Gastroesophageal sphincter (tissue), 4 donors: Measurements from ENCODE around the gene SHCBP1L. TPM values are rescaled to one million over a fixed set of nuclear protein-coding genes. Genes with fewer than 3 reads are reported as not detected.

Experiments used
- ATAC-seq: fragments of 150-250 bp; one replicate; pipeline ENCODE4 v1.9.1; 2016; ENCODE audit warnings: mild to moderate bottlenecking, moderate library complexity
- H3K27ac ChIP-seq, 4 donors: fragments of 200-600 bp; sonication (generic) in 3 of 4; 1 replicate in 3 of 4; 2 replicates in 1 of 4; pipeline ENCODE4 v1.5.1; 2016 to 2019
- H3K27me3 ChIP-seq: fragments of 200-600 bp; sonication (generic); one replicate; pipeline ENCODE4 v1.5.1; 2019
- H3K36me3 ChIP-seq, 2 donors: fragments of 200-600 bp; sonication (generic); one replicate each; pipeline ENCODE4 v1.5.1; 2019; ENCODE audit warnings: control low read depth in 1 of 2
- H3K4me1 ChIP-seq, 3 donors: fragments of 200-600 bp; sonication (generic); 1 replicate in 2 of 3; 2 replicates in 1 of 3; pipeline ENCODE4 v1.5.1; 2016 to 2019; ENCODE audit warnings: control low read depth in 2 of 3
- H3K4me3 ChIP-seq, 2 donors: fragments of 200-600 bp; sonication (generic); one replicate each; pipeline ENCODE4 v1.5.1; 2019; ENCODE audit warnings: mild to moderate bottlenecking in 1 of 2, moderate library complexity in 1 of 2
- H3K9me3 ChIP-seq, 3 donors: fragments of 200-600 bp; sonication (generic); one replicate each; pipeline ENCODE4 v1.5.1; 2017 to 2019; ENCODE audit warnings: control low read depth in 2 of 3
- CTCF ChIP-seq, 4 experiments: fragments of 200-600 bp in 2 of 4; fragments of 450-650 bp in 2 of 4; sonication (generic) in 1 of 4; IDR thresholded peaks; one replicate each; pipeline ENCODE4 v1.5.1; 2017 to 2019; ENCODE audit warnings: antibody characterized with exemption in 4 of 4, mild to moderate bottlenecking in 2 of 4, moderate library complexity in 2 of 4
- EP300 ChIP-seq: sonication (generic); formaldehyde crosslinking; IDR thresholded peaks from one replicate; pipeline ENCODE4 v1.6.1; 2017; ENCODE audit warnings: antibody characterized with exemption, mild to moderate bottlenecking
- POLR2A ChIP-seq, 2 donors: fragments of 450-650 bp; IDR thresholded peaks; one replicate each; pipeline ENCODE4 v1.6.1; 2017; ENCODE audit warnings: antibody characterized with exemption in 2 of 2, mild to moderate bottlenecking in 2 of 2, moderate library complexity in 1 of 2
- POLR2AphosphoS5 ChIP-seq: sonication (generic); formaldehyde crosslinking; IDR thresholded peaks from one replicate; pipeline ENCODE4 v1.6.1; 2017; ENCODE audit warnings: antibody characterized with exemption
- WGBS, 2 donors: methylation state at CpG; one replicate each; pipeline ENCODE4 v1.1.5; 2018; ENCODE audit warnings: low coverage in 1 of 2; 5-methylcytosine and 5-hydroxymethylcytosine counted together
- total RNA-seq, 4 donors: library from RNA; depleted of rRNA; stranded (reverse); fragments of >200 nt; gene quantifications; one replicate each; pipeline ENCODE4 v1.1.0, GENCODE V29; 2016

The SHCBP1L gene
- total RNA-seq, 4 donors from 2014 or later: not detected

- Histone ChIP-seq H3K4me3 (no peak overlapping the region), H3K9me3 (no peaks in the 10 kb centered on the region), H3K27ac (peak overlapping the region in 1 of 4 donors; percentile 21), H3K36me3 (peaks cover under 1 to 47% of the 10 kb centered on the region in 2 donors), H3K4me1 (peaks cover 0 to 25% (median 0%) of the 10 kb centered on the region in 3 donors), H3K27me3 (no peaks in the 10 kb centered on the region)
- WGBS, 2 donors: 55 to 69% methylated on average over 5 to 6 of the region's 6 CpGs
- TF ChIP-seq POLR2A (IDR thresholded peaks at IDR 0.05): no peak
- TF ChIP-seq POLR2AphosphoS5: no peak
- no peak for TF ChIP-seq CTCF (IDR thresholded peaks at IDR 0.05)
- no peak for TF ChIP-seq EP300
- ATAC-seq: no peak
These were observed 63.0 kb downstream of the SHCBP1L start for GRCh38 chr1:182889997-182890396.

- Histone ChIP-seq H3K36me3 (peaks cover 7 to 58% of the 10 kb centered on the region in 2 donors), H3K4me1 (peaks cover 0 to 25% (median 0%) of the 10 kb centered on the region in 3 donors), H3K9me3 (no peaks in the 10 kb centered on the region), H3K4me3 (no peak overlapping the region), H3K27me3 (no peaks in the 10 kb centered on the region), H3K27ac (peak overlapping the region in 1 of 4 donors; percentile 38)
- TF ChIP-seq EP300: no peak
- peak; percentile 43 for TF ChIP-seq POLR2AphosphoS5
- 47 to 70% methylated on average over 6 of the region's 7 CpGs for WGBS, 2 donors
- no peak for ATAC-seq
These were observed 64.0 kb downstream of the SHCBP1L start for GRCh38 chr1:182888736-182889531.

- no peak for ATAC-seq
- peaks cover 0 to 25% (median 0%) of the 10 kb centered on the region in 3 donors for H3K4me1 ChIP-seq
- H3K4me3 ChIP-seq: no peak overlapping the region
- TF ChIP-seq POLR2AphosphoS5: no peak
- no peak for TF ChIP-seq POLR2A (IDR thresholded peaks at IDR 0.05)
- TF ChIP-seq EP300: no peak
- H3K27ac ChIP-seq: no peak overlapping the region
- H3K9me3 ChIP-seq: no peaks in the 10 kb centered on the region
- H3K27me3 ChIP-seq: no peaks in the 10 kb centered on the region
- peaks cover 15 to 77% of the 10 kb centered on the region in 2 donors for H3K36me3 ChIP-seq
- WGBS, 2 donors: 91 to 95% methylated on average over 11 of the region's 11 CpGs
These were observed 66.0 kb downstream of the SHCBP1L start for GRCh38 chr1:182886985-182887384.

GRCh38 chr1:182885591-182885990, 67.4 kb downstream of the SHCBP1L start:
- H3K4me3 ChIP-seq: no peak overlapping the region
- peaks cover 0 to 25% (median 0%) of the 10 kb centered on the region in 3 donors for H3K4me1 ChIP-seq
- H3K36me3 ChIP-seq: peaks cover 20 to 91% of the 10 kb centered on the region in 2 donors
- H3K27ac ChIP-seq: no peak overlapping the region
- WGBS, 2 donors: 90 to 91% methylated on average over 3 of the region's 3 CpGs
- ATAC-seq: no peak
- no peaks in the 10 kb centered on the region for H3K27me3 ChIP-seq
- TF ChIP-seq POLR2A (IDR thresholded peaks at IDR 0.05) (no peak), EP300 (no peak), CTCF (IDR thresholded peaks at IDR 0.05) (no peak), POLR2AphosphoS5 (no peak)
- no peaks in the 10 kb centered on the region for H3K9me3 ChIP-seq

GRCh38 chr1:182884872-182885271, 68.1 kb downstream of the SHCBP1L start:
- H3K36me3 ChIP-seq: peaks cover 24 to 98% of the 10 kb centered on the region in 2 donors
- no peaks in the 10 kb centered on the region for H3K27me3 ChIP-seq
- no peak for ATAC-seq
- H3K27ac ChIP-seq: no peak overlapping the region
- TF ChIP-seq POLR2A (IDR thresholded peaks at IDR 0.05): no peak
- no peak for TF ChIP-seq CTCF (IDR thresholded peaks at IDR 0.05)
- TF ChIP-seq POLR2AphosphoS5: no peak
- TF ChIP-seq EP300: no peak
- no peaks in the 10 kb centered on the region for H3K9me3 ChIP-seq
- H3K4me3 ChIP-seq: no peak overlapping the region
- peaks cover 0 to 22% (median 0%) of the 10 kb centered on the region in 3 donors for H3K4me1 ChIP-seq

- 82 to 96% methylated on average over 7 of the region's 7 CpGs for WGBS, 2 donors
These were observed 75.1 kb downstream of the SHCBP1L start for GRCh38 chr1:182877842-182878241.

More at GRCh38 chr1:182877842-182878241, 75.1 kb downstream of the SHCBP1L start:
- Histone ChIP-seq H3K9me3 (no peaks in the 10 kb centered on the region), H3K27me3 (no peaks in the 10 kb centered on the region), H3K4me3 (no peak overlapping the region), H3K27ac (no peak overlapping the region), H3K36me3 (peaks cover 34 to 100% of the 10 kb centered on the region in 2 donors), H3K4me1 (no peaks in the 10 kb centered on the region)
- no peak for ATAC-seq
- no peak for TF ChIP-seq POLR2A (IDR thresholded peaks at IDR 0.05)
- no peak for TF ChIP-seq CTCF (IDR thresholded peaks at IDR 0.05)
- no peak for TF ChIP-seq POLR2AphosphoS5
- TF ChIP-seq EP300: no peak
